ENCODE data around the gene DENND1B. TPM values are rescaled to one million over a fixed set of nuclear protein-coding genes. Genes with fewer than 3 reads are reported as not detected.

DENND1B gene
- total and polyA plus RNA-seq, 2 donors (not counting 1 experiment from before 2014, with no cell fraction given): 5.5 to 8.4 TPM

DNA sequence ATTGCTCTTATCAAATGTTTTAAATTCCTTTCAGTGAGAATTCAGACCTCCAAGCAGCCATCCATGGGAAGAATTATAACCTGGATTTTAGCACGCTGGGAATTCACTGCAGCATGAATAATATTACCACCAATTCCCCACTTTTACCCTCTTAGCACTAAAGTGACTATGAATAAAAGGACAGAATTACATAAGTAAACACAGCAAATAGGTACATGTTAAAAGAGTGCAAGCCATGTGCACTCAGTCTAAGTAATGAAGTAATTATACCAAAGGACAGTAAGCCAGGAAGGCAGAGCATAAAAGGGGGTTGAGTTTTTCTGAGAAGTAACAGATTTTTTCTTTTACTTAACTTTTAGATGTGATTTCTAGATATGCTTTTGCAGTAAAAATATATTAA is 176.3 kb downstream of the DENND1B start:
- Histone ChIP-seq H2AFZ (ENCODE audit: low read length) (no peak overlapping the region), H3K9me3 (ENCODE audit: control insufficient read depth, insufficient read depth, low read depth, low read length) (no peaks in the 10 kb centered on the region), H3K27me3 (ENCODE audit: control insufficient read depth, insufficient read depth, low read length) (no peaks in the 10 kb centered on the region), H3K4me2 (ENCODE audit: extremely low read depth, insufficient read depth, low read length) (no peak overlapping the region), H3K36me3 (ENCODE audit: control insufficient read depth, insufficient read depth, low read length) (no peaks in the 10 kb centered on the region), H4K20me1 (ENCODE audit: control insufficient read depth, extremely low read depth, insufficient read depth, low read length) (no peaks in the 10 kb centered on the region), H3K9ac (ENCODE audit: insufficient read depth, low read length) (no peak overlapping the region), H3K4me3 (replicated peaks in 1 of 4; ENCODE audit: control extremely low read depth in 1 of 4, insufficient read depth in 1 of 4, low read depth in 3 of 4, low read length in 4 of 4) (no peak overlapping the region), H3K79me2 (ENCODE audit: control insufficient read depth, insufficient read depth, low read length) (no peaks in the 10 kb centered on the region), H3K27ac (ENCODE audit: insufficient read depth, low read length) (no peak overlapping the region), H3K4me1 (ENCODE audit: control insufficient read depth, extremely low read depth, insufficient read depth, low read length) (no peaks in the 10 kb centered on the region)
- DNase-seq (ENCODE audit: low read depth in 2 of 2): no peak
- TF ChIP-seq EZH2 (IDR thresholded peaks at IDR 0.05; ENCODE audit: low read length, missing control alignments): no peak
- TF ChIP-seq, protein P1, sequence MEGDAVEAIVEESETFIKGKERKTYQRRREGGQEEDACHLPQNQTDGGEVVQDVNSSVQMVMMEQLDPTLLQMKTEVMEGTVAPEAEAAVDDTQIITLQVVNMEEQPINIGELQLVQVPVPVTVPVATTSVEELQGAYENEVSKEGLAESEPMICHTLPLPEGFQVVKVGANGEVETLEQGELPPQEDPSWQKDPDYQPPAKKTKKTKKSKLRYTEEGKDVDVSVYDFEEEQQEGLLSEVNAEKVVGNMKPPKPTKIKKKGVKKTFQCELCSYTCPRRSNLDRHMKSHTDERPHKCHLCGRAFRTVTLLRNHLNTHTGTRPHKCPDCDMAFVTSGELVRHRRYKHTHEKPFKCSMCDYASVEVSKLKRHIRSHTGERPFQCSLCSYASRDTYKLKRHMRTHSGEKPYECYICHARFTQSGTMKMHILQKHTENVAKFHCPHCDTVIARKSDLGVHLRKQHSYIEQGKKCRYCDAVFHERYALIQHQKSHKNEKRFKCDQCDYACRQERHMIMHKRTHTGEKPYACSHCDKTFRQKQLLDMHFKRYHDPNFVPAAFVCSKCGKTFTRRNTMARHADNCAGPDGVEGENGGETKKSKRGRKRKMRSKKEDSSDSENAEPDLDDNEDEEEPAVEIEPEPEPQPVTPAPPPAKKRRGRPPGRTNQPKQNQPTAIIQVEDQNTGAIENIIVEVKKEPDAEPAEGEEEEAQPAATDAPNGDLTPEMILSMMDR (conservative IDR thresholded peaks at IDR 0.05 in 1 of 2, IDR thresholded peaks at IDR 0.05 in 1 of 2; ENCODE audit: low read depth in 1 of 2, low read length in 2 of 2): no peak

DNA sequence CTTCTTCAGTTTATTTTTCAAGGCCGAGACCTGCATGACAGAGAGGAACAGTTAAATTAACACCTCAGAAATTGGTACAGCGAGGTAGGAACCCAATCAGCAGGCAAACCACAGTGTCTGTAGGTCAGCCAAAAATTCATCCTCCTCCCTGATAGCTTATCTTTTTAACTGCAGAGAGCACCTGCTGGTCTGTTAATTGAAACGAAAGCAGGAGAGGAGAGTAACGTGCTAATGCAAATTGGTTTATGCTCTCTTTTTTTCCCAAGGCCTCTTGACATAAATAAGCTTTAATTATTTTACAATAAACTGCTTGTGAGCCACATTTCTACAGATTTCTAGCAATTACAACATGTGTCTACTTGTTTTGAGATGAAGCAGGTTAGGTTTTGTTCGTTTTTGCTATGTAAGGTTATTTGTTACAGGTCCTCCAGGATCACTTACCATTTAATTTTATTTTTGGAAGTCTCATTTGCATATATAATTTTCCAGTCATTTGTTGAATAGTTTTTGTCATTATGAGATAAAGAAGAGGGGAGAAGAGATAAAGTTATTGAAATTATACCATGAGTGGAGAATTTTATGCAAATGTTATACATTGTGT is 179.9 kb downstream of the DENND1B start:
- TF ChIP-seq EZH2 (IDR thresholded peaks at IDR 0.05; ENCODE audit: low read length, missing control alignments): no peak
- TF ChIP-seq, protein P1 (conservative IDR thresholded peaks at IDR 0.05 in 1 of 2, IDR thresholded peaks at IDR 0.05 in 1 of 2; ENCODE audit: low read depth in 1 of 2, low read length in 2 of 2): no peak

DNA sequence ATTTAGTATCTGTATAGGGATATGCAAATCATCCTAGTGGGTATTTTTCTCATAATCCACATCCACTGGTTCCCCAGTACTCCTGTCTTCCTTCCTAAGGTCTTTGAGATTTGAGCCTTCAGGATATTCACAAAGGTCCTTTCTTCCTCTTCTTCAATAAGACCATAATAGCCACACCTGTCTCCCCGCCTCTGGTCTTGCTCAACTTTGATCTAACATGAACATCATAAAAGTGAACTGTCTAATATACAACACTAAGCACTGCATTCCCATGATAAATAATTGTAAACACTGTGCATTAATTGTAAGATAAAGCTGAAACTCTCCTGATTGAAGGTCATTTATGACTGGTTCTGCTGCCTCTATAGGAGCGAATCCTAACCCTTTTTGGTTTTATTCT is 184.6 kb downstream of the DENND1B start:
- Histone ChIP-seq H3K4me3 (replicated peaks in 1 of 4; ENCODE audit: control extremely low read depth in 1 of 4, insufficient read depth in 1 of 4, low read depth in 3 of 4, low read length in 4 of 4) (no peak overlapping the region), H3K79me2 (ENCODE audit: control insufficient read depth, insufficient read depth, low read length) (no peaks in the 10 kb centered on the region), H2AFZ (ENCODE audit: low read length) (no peak overlapping the region), H3K9ac (ENCODE audit: insufficient read depth, low read length) (no peak overlapping the region), H3K27ac (ENCODE audit: insufficient read depth, low read length) (no peak overlapping the region), H3K36me3 (ENCODE audit: control insufficient read depth, insufficient read depth, low read length) (no peaks in the 10 kb centered on the region), H3K9me3 (ENCODE audit: control insufficient read depth, insufficient read depth, low read depth, low read length) (no peaks in the 10 kb centered on the region), H4K20me1 (ENCODE audit: control insufficient read depth, extremely low read depth, insufficient read depth, low read length) (no peaks in the 10 kb centered on the region), H3K4me2 (ENCODE audit: extremely low read depth, insufficient read depth, low read length) (no peak overlapping the region), H3K4me1 (ENCODE audit: control insufficient read depth, extremely low read depth, insufficient read depth, low read length) (no peaks in the 10 kb centered on the region), H3K27me3 (ENCODE audit: control insufficient read depth, insufficient read depth, low read length) (no peaks in the 10 kb centered on the region)
- no peak for TF ChIP-seq EZH2 (IDR thresholded peaks at IDR 0.05; ENCODE audit: low read length, missing control alignments)
- TF ChIP-seq, protein P1 (conservative IDR thresholded peaks at IDR 0.05 in 1 of 2, IDR thresholded peaks at IDR 0.05 in 1 of 2; ENCODE audit: low read depth in 1 of 2, low read length in 2 of 2): no peak
- no peak for DNase-seq (ENCODE audit: low read depth in 2 of 2)

More for the DNA sequence above, 179.9 kb downstream of the DENND1B start:
- Histone ChIP-seq H3K27ac (ENCODE audit: insufficient read depth, low read length) (no peak overlapping the region), H3K4me1 (ENCODE audit: control insufficient read depth, extremely low read depth, insufficient read depth, low read length) (no peaks in the 10 kb centered on the region), H3K9me3 (ENCODE audit: control insufficient read depth, insufficient read depth, low read depth, low read length) (no peaks in the 10 kb centered on the region), H2AFZ (ENCODE audit: low read length) (no peak overlapping the region), H3K27me3 (ENCODE audit: control insufficient read depth, insufficient read depth, low read length) (no peaks in the 10 kb centered on the region), H3K9ac (ENCODE audit: insufficient read depth, low read length) (no peak overlapping the region), H4K20me1 (ENCODE audit: control insufficient read depth, extremely low read depth, insufficient read depth, low read length) (no peaks in the 10 kb centered on the region), H3K4me3 (replicated peaks in 1 of 4; ENCODE audit: control extremely low read depth in 1 of 4, insufficient read depth in 1 of 4, low read depth in 3 of 4, low read length in 4 of 4) (no peak overlapping the region), H3K36me3 (ENCODE audit: control insufficient read depth, insufficient read depth, low read length) (no peaks in the 10 kb centered on the region), H3K4me2 (ENCODE audit: extremely low read depth, insufficient read depth, low read length) (no peak overlapping the region), H3K79me2 (ENCODE audit: control insufficient read depth, insufficient read depth, low read length) (no peaks in the 10 kb centered on the region)
- no peak for DNase-seq (ENCODE audit: low read depth in 2 of 2)

All from fibroblast of lung (primary cell).